Thoracic aorta (tissue), 2 donors: ENCODE results near the gene AP1AR. TPM values are rescaled to one million over a fixed set of nuclear protein-coding genes. Genes with fewer than 3 reads are reported as not detected.

Source experiments
- ATAC-seq: fragments of 150-250 bp; one replicate; pipeline ENCODE4 v1.8.0; 2017; ENCODE audit warnings: low read depth; ENCODE audit not compliant: insufficient number of reproducible peaks, low FRiP score
- DNase-seq: peaks from one replicate; pipeline ENCODE4 v3.0.0-alpha.2; 2020; ENCODE audit warnings: low spot score
- H3K27ac ChIP-seq, 2 donors: fragments of 200-600 bp; sonication (generic); 1 replicate in 1 of 2; 2 replicates in 1 of 2; pipeline ENCODE4 v1.5.1; 2016; ENCODE audit warnings: mild to moderate bottlenecking in 2 of 2, moderate library complexity in 2 of 2
- H3K27me3 ChIP-seq: fragments of 200-600 bp; sonication (generic); replicated peaks from 2 replicates; pipeline ENCODE4 v1.6.0; 2016; ENCODE audit warnings: mild to moderate bottlenecking; ENCODE audit not compliant: insufficient read depth
- H3K36me3 ChIP-seq: fragments of 200-600 bp; sonication (generic); one replicate; pipeline ENCODE4 v1.5.1; 2016
- H3K4me1 ChIP-seq, 2 donors: fragments of 200-600 bp; sonication (generic); 1 replicate in 1 of 2; 2 replicates in 1 of 2; pipeline versions ENCODE4 v1.5.1 to v1.6.0; 2016; ENCODE audit warnings: low read depth in 2 of 2, mild to moderate bottlenecking in 1 of 2; ENCODE audit not compliant: control insufficient read depth in 1 of 2
- H3K4me3 ChIP-seq: fragments of 200-600 bp; sonication (generic); 2 replicates; pipeline ENCODE4 v1.5.1; 2016; ENCODE audit warnings: mild to moderate bottlenecking
- H3K9me3 ChIP-seq: fragments of 200-600 bp; sonication (generic); 2 replicates; pipeline ENCODE4 v1.5.1; 2016
- CTCF ChIP-seq: fragments of 200-600 bp; sonication (generic); IDR thresholded peaks from one replicate; pipeline ENCODE4 v1.5.1; 2019; ENCODE audit warnings: antibody characterized with exemption
- total RNA-seq, 2 donors: library from RNA; depleted of rRNA; stranded (reverse); fragments of >200 nt; gene quantifications; one replicate each; pipeline versions ENCODE4 v1.1.0 to v1.2.3, GENCODE V29; 2016

AP1AR gene
- total RNA-seq, 2 donors from 2014 or later: 10.0 to 27.9 TPM

- Histone ChIP-seq H3K9me3 (no peaks in the 10 kb centered on the region), H3K27ac (no peak overlapping the region), H3K4me3 (no peak overlapping the region), H3K4me1 (no peaks in the 10 kb centered on the region), H3K36me3 (no peaks in the 10 kb centered on the region), H3K27me3 (no peaks in the 10 kb centered on the region)
- ATAC-seq (no peak), DNase-seq (no peak)
- TF ChIP-seq CTCF: no peak
These were observed 79.9 kb downstream of the AP1AR start for GRCh38 chr4:112311516-112311915.

GRCh38 chr4:112312610-112313239 lies 81.1 kb downstream of the AP1AR start:
- ATAC-seq: no peak

GRCh38 chr4:112315446-112315845 lies 83.9 kb downstream of the AP1AR start:
- Histone ChIP-seq H3K27me3 (no peaks in the 10 kb centered on the region), H3K9me3 (no peaks in the 10 kb centered on the region), H3K27ac (no peak overlapping the region), H3K4me1 (no peaks in the 10 kb centered on the region), H3K36me3 (no peaks in the 10 kb centered on the region), H3K4me3 (no peak overlapping the region)
- DNase-seq: no peak
- no peak for TF ChIP-seq CTCF
- no peak for ATAC-seq

More at GRCh38 chr4:112312610-112313239, 81.1 kb downstream of the AP1AR start:
- TF ChIP-seq CTCF: no peak
- Histone ChIP-seq H3K4me1 (no peaks in the 10 kb centered on the region), H3K36me3 (no peaks in the 10 kb centered on the region), H3K4me3 (no peak overlapping the region), H3K27ac (no peak overlapping the region), H3K27me3 (no peaks in the 10 kb centered on the region), H3K9me3 (no peaks in the 10 kb centered on the region)
- no peak for DNase-seq

- no peaks in the 10 kb centered on the region for H3K9me3 ChIP-seq
- no peak for TF ChIP-seq CTCF
- DNase-seq: no peak
- H3K27ac ChIP-seq: no peak overlapping the region
- H3K27me3 ChIP-seq: no peaks in the 10 kb centered on the region
- H3K4me1 ChIP-seq: no peaks in the 10 kb centered on the region
- no peak overlapping the region for H3K4me3 ChIP-seq
- H3K36me3 ChIP-seq: no peaks in the 10 kb centered on the region
- no peak for ATAC-seq
These were observed 84.8 kb downstream of the AP1AR start for GRCh38 chr4:112316360-112316759.

GRCh38 chr4:112318239-112319142 lies 86.9 kb downstream of the AP1AR start:
- Histone ChIP-seq H3K4me3 (no peak overlapping the region), H3K27me3 (no peaks in the 10 kb centered on the region), H3K27ac (no peak overlapping the region), H3K9me3 (no peaks in the 10 kb centered on the region), H3K4me1 (no peaks in the 10 kb centered on the region), H3K36me3 (no peaks in the 10 kb centered on the region)
- TF ChIP-seq CTCF: no peak
- DNase-seq (no peak), ATAC-seq (no peak)
